GM10847 (cell line): Measurements from ENCODE around the gene PTPRD.

Experiments used
- POLR2A ChIP-seq: IDR thresholded peaks from 2 replicates; pipeline ENCODE4 v1.6.1; 2011; ENCODE audit not compliant: insufficient read length; ENCODE audit errors: extremely low read depth

PTPRD gene

GRCh38 chr9:10548348-10548747 is 64.5 kb downstream of the PTPRD start:
- no peak for TF ChIP-seq POLR2A

DNA sequence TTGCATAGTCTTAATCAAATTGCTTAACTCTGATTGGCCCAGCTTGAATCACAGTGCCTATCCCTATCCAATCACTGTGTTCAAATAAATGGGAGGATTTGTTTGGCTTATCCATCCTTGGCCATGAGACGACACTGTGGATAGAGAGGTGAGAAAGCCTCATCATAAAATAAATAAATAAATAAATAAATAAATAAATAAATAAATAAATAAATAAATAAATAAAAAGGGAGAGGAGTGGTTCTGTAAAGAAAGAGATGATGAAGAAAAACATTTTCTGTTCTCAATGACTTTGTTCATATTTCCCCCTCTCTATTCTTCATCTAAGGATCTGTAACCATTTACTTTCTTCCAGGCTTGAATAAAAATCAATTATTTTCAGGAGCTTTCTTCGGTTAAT is 74.7 kb downstream of the PTPRD start:
- no peak for TF ChIP-seq POLR2A

DNA sequence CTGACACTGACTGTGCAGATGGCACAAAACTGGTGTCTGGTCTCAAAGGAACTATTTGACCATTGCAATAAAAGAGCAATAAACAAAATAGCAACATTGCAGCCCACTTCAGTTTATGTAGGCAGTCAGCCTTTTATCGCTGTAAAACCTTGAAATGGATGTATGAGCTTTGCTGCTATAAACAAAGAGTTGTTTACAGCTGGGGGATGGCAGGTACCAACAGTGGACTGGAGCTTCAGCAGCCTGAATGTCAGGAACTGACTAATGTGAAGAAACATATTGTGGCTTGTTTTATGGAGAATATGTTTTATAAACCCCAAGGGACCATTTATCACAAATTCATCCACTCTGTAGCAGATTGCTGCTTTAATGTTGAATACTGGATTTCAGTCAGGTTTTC is 78.0 kb downstream of the PTPRD start:
- no peak for TF ChIP-seq POLR2A

DNA sequence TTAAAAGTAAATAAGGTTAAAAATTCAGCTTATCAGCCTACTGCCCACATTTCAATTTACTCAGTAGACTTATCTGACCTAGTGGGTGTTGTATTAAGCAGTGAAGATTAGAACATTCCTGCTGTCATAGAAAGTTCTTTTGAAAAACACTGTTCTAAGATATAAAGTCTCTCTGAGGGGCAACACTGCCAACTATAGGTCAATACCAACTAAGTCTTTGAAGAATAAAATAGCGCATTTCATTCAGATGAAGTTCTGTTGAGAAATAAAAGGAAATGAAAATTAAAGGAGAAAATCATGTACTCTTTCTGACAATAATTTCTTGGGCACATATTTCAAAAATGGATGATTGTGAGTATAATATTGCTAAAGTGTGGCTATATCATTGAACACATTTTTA is 86.8 kb downstream of the PTPRD start:
- no peak for TF ChIP-seq POLR2A

GRCh38 chr9:10523164-10523563 is 89.6 kb downstream of the PTPRD start:
- TF ChIP-seq POLR2A = no peak

DNA sequence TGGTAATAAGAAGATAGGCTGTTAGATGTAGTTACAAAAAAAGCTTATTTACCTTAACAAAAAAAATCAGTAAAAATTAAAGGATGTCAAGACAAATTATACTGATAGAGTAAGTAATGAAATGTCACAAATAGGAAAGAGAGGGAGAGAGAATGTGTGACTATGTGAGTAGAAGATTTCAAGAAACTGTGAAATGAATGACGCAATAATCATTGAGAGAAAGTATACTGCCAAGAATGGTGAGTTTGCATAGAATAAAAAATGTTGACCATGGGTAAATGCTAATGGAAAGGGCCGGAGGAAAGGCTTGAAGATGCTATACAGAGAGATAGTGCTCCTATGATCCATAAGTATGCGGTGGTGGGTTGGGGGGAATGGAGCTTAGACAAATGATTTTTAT is 100.7 kb downstream of the PTPRD start:
- no peak for TF ChIP-seq POLR2A

- TF ChIP-seq POLR2A = no peak
These were observed 123.9 kb downstream of the PTPRD start for GRCh38 chr9:10488937-10489336.

DNA sequence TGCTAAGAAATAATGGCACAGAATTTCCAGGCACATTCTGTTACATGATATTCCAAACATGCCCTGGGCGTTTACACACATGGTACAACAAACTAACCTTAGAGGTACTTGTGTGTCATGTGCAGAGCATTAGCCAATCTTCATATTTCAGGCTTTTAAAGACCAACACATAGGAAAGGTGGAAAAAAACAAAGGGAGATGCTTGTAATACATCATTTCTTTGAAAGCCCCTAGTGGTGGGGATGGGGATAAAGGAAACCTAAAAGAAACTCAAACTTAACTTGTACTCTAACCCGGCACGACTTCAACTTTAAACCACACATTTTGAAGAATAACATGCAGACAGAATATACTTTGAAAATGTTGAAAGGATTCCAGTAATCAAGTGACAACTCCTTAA is 133.6 kb downstream of the PTPRD start:
- TF ChIP-seq POLR2A = no peak

DNA sequence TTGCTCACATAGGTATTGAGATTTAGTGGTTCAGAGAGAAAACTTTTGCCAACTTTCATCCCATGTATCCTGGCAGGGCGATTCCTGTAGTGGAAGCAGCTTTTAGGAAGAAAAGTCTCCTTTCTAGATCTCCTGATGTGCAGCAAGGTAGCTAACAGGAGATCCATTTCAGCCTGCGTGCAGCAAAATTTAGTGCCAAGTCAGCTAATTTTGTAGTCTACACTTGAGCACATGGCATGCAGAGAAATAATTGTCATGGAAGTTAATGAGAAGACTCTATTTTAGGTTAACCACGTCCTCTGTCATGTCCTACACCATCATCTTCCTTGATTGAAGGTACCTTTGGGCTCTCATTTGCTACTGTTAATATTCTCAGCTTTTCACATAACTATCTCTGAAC is 165.8 kb downstream of the PTPRD start:
- TF ChIP-seq POLR2A = no peak

- TF ChIP-seq POLR2A = no peak
These were observed 169.0 kb downstream of the PTPRD start for GRCh38 chr9:10443868-10444204.

- no peak for TF ChIP-seq POLR2A
These were observed 169.5 kb downstream of the PTPRD start for GRCh38 chr9:10443181-10443867.

DNA sequence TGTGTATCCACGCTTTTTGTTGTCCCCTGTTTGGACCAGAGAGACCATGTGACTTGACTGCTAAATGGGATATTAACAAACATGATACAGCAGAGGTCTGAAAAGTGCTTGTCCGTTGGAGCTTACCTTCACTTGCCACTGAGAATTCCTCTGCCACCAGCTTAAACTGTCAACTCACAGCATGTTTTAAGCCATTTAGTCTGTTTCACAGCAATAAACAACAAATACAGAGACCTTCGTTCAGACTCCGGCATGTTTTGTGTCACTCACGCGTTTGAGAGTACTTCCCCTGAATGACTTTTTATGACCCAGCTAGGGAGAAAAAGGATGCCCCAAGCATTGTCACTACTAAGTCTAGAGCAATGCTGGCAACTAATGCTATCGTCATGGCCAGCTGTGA is 173.8 kb downstream of the PTPRD start:
- no peak for TF ChIP-seq POLR2A

DNA sequence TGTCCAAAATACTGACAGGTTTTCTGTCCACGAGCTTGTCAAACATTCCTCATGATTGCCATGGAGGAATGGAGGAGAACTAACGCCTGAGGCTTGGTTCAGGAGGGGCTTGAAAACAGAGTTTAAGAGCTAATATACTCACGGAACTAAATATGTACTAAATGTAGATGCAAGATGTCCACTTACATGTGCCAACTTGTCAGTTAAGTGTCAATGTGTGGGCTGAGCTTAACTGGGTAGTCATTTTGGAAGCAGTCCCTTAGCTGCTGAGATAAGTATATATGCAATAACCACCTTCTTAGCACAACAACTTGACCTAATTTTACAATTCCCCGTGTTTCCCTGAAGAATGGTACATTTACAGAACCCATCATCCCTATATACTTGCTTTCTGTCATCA is 176.0 kb downstream of the PTPRD start:
- TF ChIP-seq POLR2A = no peak

DNA sequence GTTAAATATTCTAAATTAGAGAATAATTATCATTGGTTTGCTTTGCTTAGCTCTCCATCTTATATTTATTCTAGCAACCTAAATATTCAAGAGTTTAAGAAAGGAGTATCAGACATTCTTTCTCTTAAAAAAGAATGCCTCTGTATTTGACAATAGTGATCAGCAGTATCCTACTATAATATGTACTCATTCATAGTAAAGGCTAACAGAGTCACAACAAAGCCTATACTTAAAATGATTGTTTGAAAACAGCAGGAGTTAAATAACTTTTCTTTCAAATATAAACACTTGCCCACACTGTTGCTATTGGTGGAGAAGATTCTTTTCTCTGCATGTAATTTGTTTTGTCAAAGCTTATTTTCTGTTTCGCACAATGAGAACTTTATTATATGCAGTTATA is 178.4 kb downstream of the PTPRD start:
- TF ChIP-seq POLR2A = no peak

DNA sequence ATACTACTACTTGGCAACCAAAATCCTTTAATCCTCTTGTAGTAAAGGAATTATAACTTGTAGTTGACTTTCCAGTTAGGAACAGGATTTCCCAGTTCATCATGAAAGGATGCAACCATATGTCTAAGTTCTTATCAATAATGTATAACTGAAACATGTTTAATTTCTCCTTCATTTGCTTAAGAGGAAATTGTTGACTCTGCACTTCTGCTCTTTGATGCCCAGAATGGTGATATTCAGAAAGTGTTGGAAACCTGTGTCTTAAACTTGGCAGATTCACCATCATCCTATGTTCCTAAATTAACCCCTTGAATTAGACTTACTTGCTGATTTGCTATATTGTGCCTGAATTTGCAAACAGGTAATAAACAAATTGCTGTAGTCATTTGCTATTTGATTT is 201.5 kb downstream of the PTPRD start:
- TF ChIP-seq POLR2A = no peak

- TF ChIP-seq POLR2A = no peak
These were observed 209.5 kb downstream of the PTPRD start for GRCh38 chr9:10403283-10403682.

- no peak for TF ChIP-seq POLR2A
These were observed 216.2 kb downstream of the PTPRD start for GRCh38 chr9:10396615-10397014.

GRCh38 chr9:10387282-10387681 is 225.5 kb downstream of the PTPRD start:
- TF ChIP-seq POLR2A = no peak
